ENCODE data around the gene SOD1. TPM values are rescaled to one million over a fixed set of nuclear protein-coding genes. Genes with fewer than 3 reads are reported as not detected.

Gene SOD1
- total and polyA plus RNA-seq, 2 donors (not counting 3 experiments of a cell fraction or from before 2014, with no cell fraction given): 198 to 268 TPM

- no peaks in the 10 kb centered on the region for H4K20me1 ChIP-seq (replicated peaks; ENCODE audit: control insufficient read depth, extremely low read depth, insufficient read depth, low read length)
- no TSS peak for BruUV-seq (replicated peaks)
- H3K4me3 ChIP-seq (replicated peaks in 1 of 3; ENCODE audit: insufficient read depth in 1 of 3, low read depth in 1 of 3, low read length in 3 of 3): no peak overlapping the region
- H3K36me3 ChIP-seq (ENCODE audit: control insufficient read depth in 2 of 2, extremely low read depth in 1 of 2, insufficient read depth in 2 of 2, low read length in 2 of 2): no peaks in the 10 kb centered on the region
- CTCF ChIA-PET: interaction anchor here (0.6 kb wide), 1 partner anchor 11 kb away, joined by 3 read pairs; no protein-coding TSS in a partner anchor
- H3K79me2 ChIP-seq (ENCODE audit: control insufficient read depth, insufficient read depth, low read length): no peaks in the 10 kb centered on the region
- no peaks in the 10 kb centered on the region for H3K9me3 ChIP-seq (replicated peaks; ENCODE audit: control insufficient read depth, insufficient read depth, low read length)
- FAIRE-seq (no peak), DNase-seq (ENCODE audit: low read depth, low spot score) (no peak)
- POLR2A ChIA-PET: no interaction called here
- TF ChIP-seq POLR2A (IDR thresholded peaks at IDR 0.05; ENCODE audit: low read depth, low read length) (no peak), EZH2 (IDR thresholded peaks at IDR 0.05; ENCODE audit: borderline replicate concordance, low read depth, low read length, severe bottlenecking) (no peak), FOS (IDR thresholded peaks at IDR 0.05; ENCODE audit: borderline replicate concordance, insufficient read depth, low read length) (no peak), JUN (IDR thresholded peaks at IDR 0.05; ENCODE audit: borderline replicate concordance, insufficient read depth, insufficient read length, low read depth) (no peak), MYC (IDR thresholded peaks at IDR 0.05; ENCODE audit: low read depth, low read length) (no peak), POLR2AphosphoS5 (IDR thresholded peaks at IDR 0.05; ENCODE audit: insufficient read depth, low read depth, low read length) (no peak), GATA2 (IDR thresholded peaks at IDR 0.05; ENCODE audit: insufficient read depth, insufficient read length, low read depth, low read length) (no peak)
- TF ChIP-seq, protein P1, sequence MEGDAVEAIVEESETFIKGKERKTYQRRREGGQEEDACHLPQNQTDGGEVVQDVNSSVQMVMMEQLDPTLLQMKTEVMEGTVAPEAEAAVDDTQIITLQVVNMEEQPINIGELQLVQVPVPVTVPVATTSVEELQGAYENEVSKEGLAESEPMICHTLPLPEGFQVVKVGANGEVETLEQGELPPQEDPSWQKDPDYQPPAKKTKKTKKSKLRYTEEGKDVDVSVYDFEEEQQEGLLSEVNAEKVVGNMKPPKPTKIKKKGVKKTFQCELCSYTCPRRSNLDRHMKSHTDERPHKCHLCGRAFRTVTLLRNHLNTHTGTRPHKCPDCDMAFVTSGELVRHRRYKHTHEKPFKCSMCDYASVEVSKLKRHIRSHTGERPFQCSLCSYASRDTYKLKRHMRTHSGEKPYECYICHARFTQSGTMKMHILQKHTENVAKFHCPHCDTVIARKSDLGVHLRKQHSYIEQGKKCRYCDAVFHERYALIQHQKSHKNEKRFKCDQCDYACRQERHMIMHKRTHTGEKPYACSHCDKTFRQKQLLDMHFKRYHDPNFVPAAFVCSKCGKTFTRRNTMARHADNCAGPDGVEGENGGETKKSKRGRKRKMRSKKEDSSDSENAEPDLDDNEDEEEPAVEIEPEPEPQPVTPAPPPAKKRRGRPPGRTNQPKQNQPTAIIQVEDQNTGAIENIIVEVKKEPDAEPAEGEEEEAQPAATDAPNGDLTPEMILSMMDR (IDR thresholded peaks at IDR 0.05; ENCODE audit: extremely low read depth in 1 of 2, insufficient read depth in 1 of 2, low read depth in 1 of 2, low read length in 2 of 2): no peak
- TF ChIP-seq, protein P2, sequence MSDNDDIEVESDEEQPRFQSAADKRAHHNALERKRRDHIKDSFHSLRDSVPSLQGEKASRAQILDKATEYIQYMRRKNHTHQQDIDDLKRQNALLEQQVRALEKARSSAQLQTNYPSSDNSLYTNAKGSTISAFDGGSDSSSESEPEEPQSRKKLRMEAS (IDR thresholded peaks at IDR 0.05; ENCODE audit: insufficient read depth, insufficient read length): no peak
- H3K27ac ChIP-seq (ENCODE audit: insufficient read depth, low read depth, low read length): no peak overlapping the region
- intact Hi-C loops (cut with micrococcal nuclease) (no loop called here), dilution Hi-C loops (cut with MboI; ENCODE audit: extremely low pct_ligation_motif_present, low sequenced_read_pairs) (no loop called here)
- H3K4me1 ChIP-seq (ENCODE audit: control insufficient read depth, extremely low read depth, insufficient read depth, low read length): peaks cover 5% of the 10 kb centered on the region
- H2AFZ ChIP-seq (ENCODE audit: low read depth, low read length): no peak overlapping the region
- H3K9me1 ChIP-seq (replicated peaks; ENCODE audit: control insufficient read depth, extremely low read depth, insufficient read depth, low read length): no peaks in the 10 kb centered on the region
- H3K27me3 ChIP-seq (ENCODE audit: control insufficient read depth in 2 of 2, insufficient read depth in 2 of 2, low read length in 2 of 2): peaks cover 0 to 1% of the 10 kb centered on the region in 2 experiments
- no peak overlapping the region for H3K9ac ChIP-seq (replicated peaks; ENCODE audit: extremely low read depth, insufficient read depth, low read length)
- no peak overlapping the region for H3K4me2 ChIP-seq (ENCODE audit: insufficient read depth, low read length)
Observed at GRCh38 chr21:31634993-31635392, 24.5 kb upstream of the SOD1 start.

Data from endothelial cell of umbilical vein (primary cell).